ENCODE measurements around the gene TET1.

TET1 gene

GRCh38 chr10:68559251-68559650 is 886 bp upstream of the TET1 start:
- TF ChIP-seq CTCF (IDR thresholded peaks at IDR 0.05; ENCODE audit: low read length, missing control alignments): no peak
- DNase-seq (ENCODE audit: low read depth): no peak
- H3K4me3 ChIP-seq (replicated peaks; ENCODE audit: low read depth, low read length): no peak overlapping the region

GRCh38 chr10:68559841-68560185 is 324 bp upstream of the TET1 start:
- no peak for DNase-seq (ENCODE audit: low read depth)
- TF ChIP-seq CTCF (IDR thresholded peaks at IDR 0.05; ENCODE audit: low read length, missing control alignments): no peak
- peak overlapping the region; percentile 72 for H3K4me3 ChIP-seq (replicated peaks; ENCODE audit: low read depth, low read length)

GRCh38 chr10:68560943-68561864 is 1.1 kb downstream of the TET1 start:
- peak overlapping the region; percentile 72 for H3K4me3 ChIP-seq (replicated peaks; ENCODE audit: low read depth, low read length)
- TF ChIP-seq CTCF (IDR thresholded peaks at IDR 0.05; ENCODE audit: low read length, missing control alignments): no peak
- DNase-seq (ENCODE audit: low read depth): no peak

GRCh38 chr10:68561865-68562649 is 1.9 kb downstream of the TET1 start:
- no peak for TF ChIP-seq CTCF (IDR thresholded peaks at IDR 0.05; ENCODE audit: low read length, missing control alignments)
- H3K4me3 ChIP-seq (replicated peaks; ENCODE audit: low read depth, low read length): peak overlapping the region; percentile 72
- peak; percentile 24 for DNase-seq (ENCODE audit: low read depth)

GRCh38 chr10:68562661-68563570 is 2.8 kb downstream of the TET1 start:
- peak; percentile 56 for DNase-seq (ENCODE audit: low read depth)
- H3K4me3 ChIP-seq (replicated peaks; ENCODE audit: low read depth, low read length): peak overlapping the region; percentile 72
- TF ChIP-seq CTCF (IDR thresholded peaks at IDR 0.05; ENCODE audit: low read length, missing control alignments): no peak

GRCh38 chr10:68564712-68565111 is 4.6 kb downstream of the TET1 start:
- DNase-seq (ENCODE audit: low read depth): no peak
- TF ChIP-seq CTCF (IDR thresholded peaks at IDR 0.05; ENCODE audit: low read length, missing control alignments): no peak
- H3K4me3 ChIP-seq (replicated peaks; ENCODE audit: low read depth, low read length): no peak overlapping the region
